Neural crest cell (in vitro differentiated cells): ENCODE measurements around the gene ARHGAP23. TPM values are rescaled to one million over a fixed set of nuclear protein-coding genes. Genes with fewer than 3 reads are reported as not detected.
"Not testable (repeated sequence)": the region's sequence is repeated elsewhere in the genome, so short reads cannot be mapped to it uniquely, and the experiment has no call there.

ENCODE experiments used
- DNase-seq: peaks from one replicate; pipeline ENCODE4 v3.0.0; 2021; ENCODE audit warnings: low read depth, mixed read lengths, low spot score
- H3K27ac Mint-ChIP-seq: one replicate; pipeline ENCODE4 v1.8.0; 2021; ENCODE audit warnings: mild to moderate bottlenecking, mixed read lengths; ENCODE audit not compliant: unreplicated experiment
- H3K27me3 Mint-ChIP-seq: 2 replicates; pipeline ENCODE4 v1.8.0; 2021; ENCODE audit warnings: low read depth, mild to moderate bottlenecking, mixed read lengths
- H3K36me3 Mint-ChIP-seq: 2 replicates; pipeline ENCODE4 v1.8.0; 2021; ENCODE audit warnings: low read depth, mild to moderate bottlenecking, mixed read lengths
- H3K4me1 Mint-ChIP-seq: 2 replicates; pipeline ENCODE4 v1.8.0; 2021; ENCODE audit warnings: mixed read lengths
- H3K4me3 Mint-ChIP-seq: one replicate; pipeline ENCODE4 v1.8.0; 2021; ENCODE audit warnings: mild to moderate bottlenecking, mixed read lengths
- H3K9me3 Mint-ChIP-seq: 2 replicates; pipeline ENCODE4 v1.8.0; 2021; ENCODE audit warnings: mixed read lengths
- total RNA-seq: library from RNA; stranded (reverse); gene quantifications from 2 replicates; pipeline ENCODE4 v1.2.1, GENCODE V29; 2021
- TF ChIP-seq, protein P1 (sequence below): fragments of 200-600 bp; sonication (generic); conservative IDR thresholded peaks from 2 replicates; pipeline ENCODE4 v1.5.0; 2021; ENCODE audit warnings: antibody characterized with exemption, mild to moderate bottlenecking

The ARHGAP23 gene
- total RNA-seq, 1 donor from 2014 or later, result 30.0 TPM

DNA sequence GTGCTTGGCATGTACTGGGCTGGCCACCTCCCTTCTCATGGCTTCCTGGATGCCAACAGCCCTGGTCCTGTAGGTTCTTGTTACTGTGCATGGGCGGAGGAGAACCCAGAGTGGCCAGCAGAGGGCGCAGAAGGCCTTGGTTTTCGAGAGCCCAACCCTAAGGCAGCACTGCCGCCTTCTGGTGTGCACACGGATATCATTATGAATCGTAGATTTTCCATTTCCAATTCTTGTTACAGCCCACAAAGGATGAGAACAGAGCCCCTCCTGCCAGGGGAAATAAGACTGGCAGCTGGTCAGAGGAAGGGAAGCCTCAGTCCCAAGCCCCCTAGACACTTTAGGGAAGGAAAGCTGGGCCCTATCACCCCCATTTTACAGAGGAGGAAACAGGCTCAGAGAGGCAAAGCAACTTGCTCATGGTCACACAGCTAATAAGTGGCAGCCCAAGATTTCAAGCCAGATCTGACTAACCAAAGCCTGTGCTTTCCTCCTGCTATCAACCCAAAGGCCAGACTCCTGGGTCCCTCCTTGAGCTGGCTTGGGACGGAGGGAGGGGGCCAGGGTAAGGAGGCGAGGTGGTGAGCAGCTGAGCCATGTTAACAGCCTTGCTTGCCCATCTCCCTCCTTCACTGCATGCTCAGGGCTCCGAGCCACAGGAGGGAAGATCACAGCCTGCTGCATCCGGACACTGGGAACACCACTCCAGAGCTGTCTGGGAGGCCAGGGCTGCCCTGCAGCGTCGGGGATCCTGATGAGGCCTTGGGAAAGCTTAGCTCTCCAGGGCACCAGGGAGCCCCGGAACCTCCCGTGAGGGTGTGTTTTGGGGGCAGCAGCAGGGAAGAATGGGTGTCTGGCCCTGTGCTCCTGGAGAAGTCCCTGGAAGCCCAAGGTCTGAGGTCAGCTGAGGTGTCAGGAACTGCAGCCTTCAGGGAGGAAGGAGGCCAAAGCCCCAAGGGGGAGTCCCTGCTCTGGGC, 64.1 kb downstream of the ARHGAP23 start:
- DNase-seq, result peak; percentile 98
- not testable (repeated sequence) for H3K27me3 Mint-ChIP-seq

GRCh38 chr17:38494152-38494551, 65.9 kb downstream of the ARHGAP23 start:
- not testable (repeated sequence) for H3K4me3 Mint-ChIP-seq, H3K27ac Mint-ChIP-seq, H3K27me3 Mint-ChIP-seq, DNase-seq, H3K9me3 Mint-ChIP-seq, H3K4me1 Mint-ChIP-seq
- H3K36me3 Mint-ChIP-seq, result peaks cover 19% of the 10 kb centered on the region

More for the DNA sequence above, 64.1 kb downstream of the ARHGAP23 start:
- Mint-ChIP-seq H3K4me3 (peak overlapping the region; percentile 54), H3K36me3 (peaks cover 16% of the 10 kb centered on the region)
- H3K27ac Mint-ChIP-seq, H3K9me3 Mint-ChIP-seq, H3K4me1 Mint-ChIP-seq: not testable (repeated sequence)
- TF ChIP-seq, protein P1, sequence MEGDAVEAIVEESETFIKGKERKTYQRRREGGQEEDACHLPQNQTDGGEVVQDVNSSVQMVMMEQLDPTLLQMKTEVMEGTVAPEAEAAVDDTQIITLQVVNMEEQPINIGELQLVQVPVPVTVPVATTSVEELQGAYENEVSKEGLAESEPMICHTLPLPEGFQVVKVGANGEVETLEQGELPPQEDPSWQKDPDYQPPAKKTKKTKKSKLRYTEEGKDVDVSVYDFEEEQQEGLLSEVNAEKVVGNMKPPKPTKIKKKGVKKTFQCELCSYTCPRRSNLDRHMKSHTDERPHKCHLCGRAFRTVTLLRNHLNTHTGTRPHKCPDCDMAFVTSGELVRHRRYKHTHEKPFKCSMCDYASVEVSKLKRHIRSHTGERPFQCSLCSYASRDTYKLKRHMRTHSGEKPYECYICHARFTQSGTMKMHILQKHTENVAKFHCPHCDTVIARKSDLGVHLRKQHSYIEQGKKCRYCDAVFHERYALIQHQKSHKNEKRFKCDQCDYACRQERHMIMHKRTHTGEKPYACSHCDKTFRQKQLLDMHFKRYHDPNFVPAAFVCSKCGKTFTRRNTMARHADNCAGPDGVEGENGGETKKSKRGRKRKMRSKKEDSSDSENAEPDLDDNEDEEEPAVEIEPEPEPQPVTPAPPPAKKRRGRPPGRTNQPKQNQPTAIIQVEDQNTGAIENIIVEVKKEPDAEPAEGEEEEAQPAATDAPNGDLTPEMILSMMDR, result peak; percentile 58

DNA sequence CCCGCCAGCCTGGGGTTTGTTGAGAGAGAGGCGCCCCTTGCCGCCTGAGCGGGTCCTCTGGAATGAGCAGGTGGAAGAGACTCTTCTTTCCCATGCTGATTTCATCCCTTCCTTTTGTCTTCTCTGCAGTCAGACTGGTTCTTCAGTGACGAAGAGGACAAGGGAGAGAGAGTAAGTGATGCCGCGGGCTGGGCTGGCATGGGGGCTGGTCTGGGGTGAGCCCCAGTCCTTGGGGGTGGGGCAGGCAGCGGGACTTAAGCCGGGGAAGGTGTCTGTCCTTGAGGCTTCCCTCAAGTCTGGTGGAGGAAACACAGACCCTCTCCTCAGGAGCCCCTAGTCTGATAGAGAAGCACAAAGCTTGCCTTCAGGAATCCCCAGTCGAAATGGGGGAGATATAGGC, 69.4 kb downstream of the ARHGAP23 start:
- not testable (repeated sequence) for H3K4me3 Mint-ChIP-seq
- H3K36me3 Mint-ChIP-seq, result peaks cover 23% of the 10 kb centered on the region

DNA sequence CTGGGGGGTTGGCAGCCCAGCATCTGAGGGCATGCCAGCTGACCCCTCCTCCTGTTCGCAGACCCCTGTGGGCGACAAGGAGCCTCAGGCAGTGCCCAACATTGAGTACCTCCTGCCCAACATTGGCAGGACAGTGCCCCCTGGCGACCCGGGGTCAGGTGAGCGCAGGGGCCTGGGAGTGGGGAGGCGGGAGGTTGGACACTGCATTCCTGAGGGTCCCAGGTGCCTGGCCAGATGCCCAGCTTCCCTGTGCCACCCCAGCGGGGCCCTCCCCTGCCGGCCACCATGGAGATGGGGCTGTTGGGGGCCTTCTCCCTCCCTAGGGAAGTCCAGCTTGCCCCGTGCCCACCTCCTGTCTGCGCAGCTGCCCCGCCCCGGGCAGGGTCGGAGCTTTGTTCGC, 70.1 kb downstream of the ARHGAP23 start:
- DNase-seq, result no peak
- peaks cover 27% of the 10 kb centered on the region for H3K36me3 Mint-ChIP-seq
- no peaks in the 10 kb centered on the region for H3K9me3 Mint-ChIP-seq
- H3K27ac Mint-ChIP-seq, result peak overlapping the region; percentile 27
- no peaks in the 10 kb centered on the region for H3K4me1 Mint-ChIP-seq
- TF ChIP-seq, protein P1, result no peak
- H3K4me3 Mint-ChIP-seq, result no peak overlapping the region
- no peaks in the 10 kb centered on the region for H3K27me3 Mint-ChIP-seq

More for the DNA sequence above, 69.4 kb downstream of the ARHGAP23 start:
- not testable (repeated sequence) for H3K9me3 Mint-ChIP-seq, H3K27me3 Mint-ChIP-seq, H3K4me1 Mint-ChIP-seq, DNase-seq
- peak overlapping the region; percentile 19 for H3K27ac Mint-ChIP-seq

DNA sequence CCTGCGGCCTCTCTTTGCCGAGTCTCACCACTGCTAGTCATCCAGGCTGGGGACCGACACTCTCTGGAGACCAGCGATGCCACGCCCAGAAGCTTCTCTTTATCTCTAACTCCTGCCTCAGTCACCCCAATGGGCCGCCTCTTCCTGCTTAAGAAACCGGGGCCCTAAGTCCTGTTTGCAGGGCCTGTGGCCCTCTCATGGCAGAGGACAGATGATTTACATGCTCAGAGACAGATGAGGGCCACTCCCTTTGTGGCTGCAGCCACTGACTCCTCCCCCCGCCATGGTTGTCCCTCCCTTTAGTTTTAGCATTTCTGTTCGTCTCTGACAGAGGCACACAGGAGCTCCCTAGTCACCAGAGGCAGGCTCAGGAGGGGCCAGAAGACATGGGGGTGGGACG, 71.0 kb downstream of the ARHGAP23 start:
- not testable (repeated sequence) for H3K9me3 Mint-ChIP-seq, H3K27me3 Mint-ChIP-seq, DNase-seq, H3K4me3 Mint-ChIP-seq, H3K27ac Mint-ChIP-seq, H3K4me1 Mint-ChIP-seq
- peaks cover 29% of the 10 kb centered on the region for H3K36me3 Mint-ChIP-seq

- not testable (repeated sequence) for DNase-seq, H3K27ac Mint-ChIP-seq, H3K4me3 Mint-ChIP-seq, H3K9me3 Mint-ChIP-seq, H3K27me3 Mint-ChIP-seq, H3K4me1 Mint-ChIP-seq
- peaks cover 22% of the 10 kb centered on the region for H3K36me3 Mint-ChIP-seq
Measured at GRCh38 chr17:38501718-38502117, 73.5 kb downstream of the ARHGAP23 start.

DNA sequence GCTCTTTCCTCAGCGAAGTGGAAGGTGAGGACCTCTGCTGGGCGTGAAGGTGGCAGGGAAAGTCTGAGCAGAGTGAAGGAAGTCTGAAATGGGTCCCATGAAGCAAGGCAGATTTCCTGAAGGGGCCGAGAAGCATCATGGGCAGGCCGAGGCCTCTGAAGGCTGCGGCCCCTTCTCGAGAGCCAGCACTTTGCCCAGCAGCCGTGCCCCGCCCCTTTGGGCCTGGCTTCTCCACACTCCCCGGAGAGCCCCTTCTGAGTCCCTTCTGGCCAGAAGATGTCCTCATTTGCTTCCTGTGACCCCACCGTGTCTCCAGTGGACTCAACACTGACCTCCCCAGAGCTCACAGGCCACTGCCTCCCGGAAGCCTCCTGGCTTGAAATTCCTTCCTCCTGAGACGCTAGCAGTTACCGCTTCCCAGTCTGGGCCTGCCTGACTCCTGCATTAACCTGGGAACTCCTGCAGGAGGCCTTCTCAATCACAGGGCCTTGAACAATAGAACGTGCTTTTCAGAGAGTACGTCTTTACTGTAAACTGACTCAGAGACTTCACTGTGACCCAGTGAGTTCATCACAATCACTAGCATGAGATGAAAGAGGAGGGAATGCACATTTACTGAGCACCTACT, 75.1 kb downstream of the ARHGAP23 start:
- H3K4me1 Mint-ChIP-seq, result peaks cover 13% of the 10 kb centered on the region
- H3K4me3 Mint-ChIP-seq, H3K27me3 Mint-ChIP-seq, H3K27ac Mint-ChIP-seq, H3K9me3 Mint-ChIP-seq, DNase-seq: not testable (repeated sequence)
- peaks cover 15% of the 10 kb centered on the region for H3K36me3 Mint-ChIP-seq

DNA sequence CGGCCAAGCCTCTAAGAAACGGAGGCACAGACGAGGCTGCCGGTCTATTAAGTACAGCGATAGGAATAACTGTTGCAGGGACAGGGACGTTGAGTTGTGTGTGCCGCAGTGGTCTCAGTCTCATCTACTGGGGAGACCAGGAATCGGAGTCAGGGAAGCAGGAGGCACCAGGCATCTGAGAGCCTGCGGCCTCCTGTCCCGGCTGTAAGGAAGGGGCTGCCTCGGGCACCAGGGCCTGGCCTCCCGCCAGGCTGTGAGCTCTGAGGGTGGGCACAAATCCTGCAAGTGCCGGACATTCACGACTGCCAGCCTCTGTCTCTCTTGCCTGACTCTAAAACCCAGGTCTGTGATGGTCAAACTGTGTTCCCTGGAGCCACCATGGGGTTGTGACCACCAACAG, 76.0 kb downstream of the ARHGAP23 start:
- Mint-ChIP-seq H3K27ac (peak overlapping the region; percentile 14), H3K9me3 (no peaks in the 10 kb centered on the region), H3K36me3 (peaks cover 15% of the 10 kb centered on the region), H3K4me3 (no peak overlapping the region), H3K4me1 (peaks cover 18% of the 10 kb centered on the region), H3K27me3 (peaks cover 16% of the 10 kb centered on the region)
- no peak for DNase-seq
- TF ChIP-seq, protein P1, result no peak
